Body of pancreas (tissue), 4 donors: Measurements from ENCODE around the gene CFAP43.

ENCODE experiments used
- CTCF ChIP-seq, 7 experiments: fragments of 450-650 bp in 4 of 7; fragments of 200-600 bp in 3 of 7; sonication (generic) in 3 of 7; IDR thresholded peaks; one replicate each; pipeline ENCODE4 v1.5.1; 2016 to 2019; ENCODE audit warnings: antibody characterized with exemption in 7 of 7
- POLR2A ChIP-seq, 3 donors: fragments of 450-650 bp; IDR thresholded peaks; one replicate each; pipeline ENCODE4 v1.6.1; 2016; ENCODE audit warnings: antibody characterized with exemption in 3 of 3, mild to moderate bottlenecking in 2 of 3

GRCh38 chr10:104254493-104255310, 22.5 kb upstream of the CFAP43 start, which contains the start of gene GSTO1:
- peak in 3 of 7 experiments; percentile 8 to 17 (median 10) for TF ChIP-seq CTCF (IDR thresholded peaks at IDR 0.05)
- TF ChIP-seq POLR2A (IDR thresholded peaks at IDR 0.05) = peak; percentile 66 to 86 (median 83)
